ENCODE results near the gene ZMYND12. TPM values are rescaled to one million over a fixed set of nuclear protein-coding genes. Genes with fewer than 3 reads are reported as not detected.

ZMYND12 gene
- total and polyA plus RNA-seq, 12 donors = 1.2 to 12.2 (median 4.5) TPM

- intact Hi-C loops (cut with DNase I) = no loop called here
- DNase-seq = no peak
- H3K4me1 ChIP-seq (replicated peaks in 1 of 2) = no peaks in the 10 kb centered on the region
- no peak overlapping the region for H3K4me3 ChIP-seq
- H3K9me3 ChIP-seq (replicated peaks in 1 of 3) = no peaks in the 10 kb centered on the region
- no peak overlapping the region for H3K27ac ChIP-seq
- no peaks in the 10 kb centered on the region for H3K27me3 ChIP-seq
- TF ChIP-seq CTCF (IDR thresholded peaks at IDR 0.05) (no peak), POLR2A (IDR thresholded peaks at IDR 0.05) (no peak)
- WGBS, 4 donors = 81 to 90% (median 86%) methylated on average over 8 to 10 of the region's 10 CpGs
- H3K36me3 ChIP-seq (replicated peaks in 1 of 2) = no peaks in the 10 kb centered on the region
Observed at GRCh38 chr1:42399315-42400100, 56.3 kb downstream of the ZMYND12 start.

- Histone ChIP-seq H3K4me3 (no peak overlapping the region), H3K27me3 (no peaks in the 10 kb centered on the region), H3K27ac (no peak overlapping the region), H3K4me1 (replicated peaks in 1 of 2) (no peaks in the 10 kb centered on the region), H3K9me3 (replicated peaks in 1 of 3) (no peaks in the 10 kb centered on the region), H3K36me3 (replicated peaks in 1 of 2) (no peaks in the 10 kb centered on the region)
- TF ChIP-seq POLR2A (IDR thresholded peaks at IDR 0.05) (no peak), CTCF (IDR thresholded peaks at IDR 0.05) (no peak)
- intact Hi-C loops (cut with DNase I) = no loop called here
- 68 to 80% (median 73%) methylated on average over 2 of the region's 2 CpGs for WGBS, 4 donors
- DNase-seq = no peak
Observed at GRCh38 chr1:42392967-42393848, 62.6 kb downstream of the ZMYND12 start.

GRCh38 chr1:42392255-42392654 is 63.6 kb downstream of the ZMYND12 start:
- H3K36me3 ChIP-seq (replicated peaks in 1 of 2) = no peaks in the 10 kb centered on the region
- DNase-seq = no peak
- no peaks in the 10 kb centered on the region for H3K9me3 ChIP-seq (replicated peaks in 1 of 3)
- no peaks in the 10 kb centered on the region for H3K4me1 ChIP-seq (replicated peaks in 1 of 2)
- H3K27ac ChIP-seq = no peak overlapping the region
- H3K27me3 ChIP-seq = no peaks in the 10 kb centered on the region
- TF ChIP-seq POLR2A (IDR thresholded peaks at IDR 0.05) (no peak), CTCF (IDR thresholded peaks at IDR 0.05) (no peak)
- 75 to 87% (median 82%) methylated on average over 2 of the region's 2 CpGs for WGBS, 4 donors
- intact Hi-C loops (cut with DNase I) = no loop called here
- H3K4me3 ChIP-seq = no peak overlapping the region

- intact Hi-C loops (cut with DNase I) = no loop called here
Observed at GRCh38 chr1:42386051-42386450, 69.8 kb downstream of the ZMYND12 start.

More at GRCh38 chr1:42386051-42386450, 69.8 kb downstream of the ZMYND12 start:
- 89 to 94% (median 91%) methylated on average over 6 of the region's 6 CpGs for WGBS, 4 donors
- Histone ChIP-seq H3K4me1 (replicated peaks in 1 of 2) (peaks cover 0 to 3% of the 10 kb centered on the region in 2 donors), H3K36me3 (replicated peaks in 1 of 2) (no peaks in the 10 kb centered on the region), H3K9me3 (replicated peaks in 1 of 3) (no peaks in the 10 kb centered on the region), H3K27ac (no peak overlapping the region), H3K4me3 (no peak overlapping the region), H3K27me3 (peaks cover 25% of the 10 kb centered on the region)
- TF ChIP-seq CTCF (IDR thresholded peaks at IDR 0.05) (no peak), POLR2A (IDR thresholded peaks at IDR 0.05) (no peak)
- DNase-seq = no peak

Measured in adrenal gland (tissue), 12 donors.